Parathyroid adenoma (tissue), 2 donors: ENCODE measurements around the gene PLA2G4A.

Experiments used
- H2AFZ ChIP-seq: fragments of 300-600 bp; sonication (generic); one replicate; pipeline ENCODE4 v1.7.0; 2017; ENCODE audit warnings: antibody characterized with exemption, mild to moderate bottlenecking
- H3K27ac ChIP-seq: fragments of 300-600 bp; sonication (generic); one replicate; pipeline ENCODE4 v1.7.0; 2017
- H3K27me3 ChIP-seq: fragments of 300-600 bp; sonication (generic); one replicate; pipeline ENCODE4 v1.7.0; 2017; ENCODE audit warnings: low read length; ENCODE audit not compliant: control insufficient read depth, insufficient read depth
- H3K36me3 ChIP-seq: fragments of 300-600 bp; sonication (generic); one replicate; pipeline ENCODE4 v1.7.0; 2017; ENCODE audit warnings: low read length; ENCODE audit not compliant: control insufficient read depth, insufficient read depth
- H3K4me1 ChIP-seq: fragments of 300-600 bp; sonication (generic); one replicate; pipeline ENCODE4 v1.7.0; 2017; ENCODE audit warnings: control low read depth
- H3K4me2 ChIP-seq: fragments of 300-600 bp; sonication (generic); one replicate; pipeline ENCODE4 v1.7.0; 2017; ENCODE audit warnings: low read length
- H3K4me3 ChIP-seq: fragments of 300-600 bp; sonication (generic); one replicate; pipeline ENCODE4 v1.7.0; 2017; ENCODE audit warnings: low read depth, low read length
- H3K79me2 ChIP-seq: fragments of 300-600 bp; sonication (generic); one replicate; pipeline ENCODE4 v1.7.0; 2017; ENCODE audit warnings: control low read depth
- H3K9ac ChIP-seq: fragments of 300-600 bp; sonication (generic); one replicate; pipeline ENCODE4 v1.7.0; 2017; ENCODE audit warnings: mild to moderate bottlenecking
- H3K9me3 ChIP-seq: fragments of 300-600 bp; sonication (generic); one replicate; pipeline ENCODE4 v1.7.0; 2017; ENCODE audit warnings: low read length; ENCODE audit not compliant: control insufficient read depth
- CTCF ChIP-seq: fragments of 300-600 bp; sonication (generic); IDR thresholded peaks from one replicate; pipeline ENCODE4 v1.7.0; 2017; ENCODE audit warnings: antibody characterized with exemption, mild to moderate bottlenecking
- donor health status: primary hyperparathyroidism.

Gene PLA2G4A

DNA sequence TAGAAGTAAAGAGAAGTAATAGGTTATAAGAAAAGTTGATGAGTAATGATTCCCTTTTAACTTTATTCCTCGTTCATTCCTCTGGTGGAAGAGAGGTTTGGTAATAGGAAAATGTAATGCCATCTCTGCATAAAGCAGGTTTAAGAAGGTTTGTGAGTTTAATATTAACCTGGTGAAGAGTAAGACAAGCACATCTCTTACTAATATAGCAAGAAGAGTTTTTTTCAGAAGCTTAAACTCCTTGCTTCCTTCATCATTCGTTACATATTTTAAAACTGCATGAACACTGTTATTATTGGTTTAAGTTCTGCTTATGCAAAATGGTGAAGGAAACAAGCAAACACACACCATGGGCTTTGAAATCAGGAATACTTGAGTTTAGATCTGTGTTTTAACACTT lies 9.2 kb upstream of the PLA2G4A start:
- Histone ChIP-seq H2AFZ (no peak overlapping the region), H3K4me3 (no peak overlapping the region), H3K27me3 (no peaks in the 10 kb centered on the region), H3K79me2 (peaks cover 2% of the 10 kb centered on the region), H3K36me3 (no peaks in the 10 kb centered on the region), H3K27ac (no peak overlapping the region), H3K9ac (no peak overlapping the region), H3K4me2 (no peak overlapping the region), H3K9me3 (no peaks in the 10 kb centered on the region), H3K4me1 (no peaks in the 10 kb centered on the region)
- TF ChIP-seq CTCF, result no peak

DNA sequence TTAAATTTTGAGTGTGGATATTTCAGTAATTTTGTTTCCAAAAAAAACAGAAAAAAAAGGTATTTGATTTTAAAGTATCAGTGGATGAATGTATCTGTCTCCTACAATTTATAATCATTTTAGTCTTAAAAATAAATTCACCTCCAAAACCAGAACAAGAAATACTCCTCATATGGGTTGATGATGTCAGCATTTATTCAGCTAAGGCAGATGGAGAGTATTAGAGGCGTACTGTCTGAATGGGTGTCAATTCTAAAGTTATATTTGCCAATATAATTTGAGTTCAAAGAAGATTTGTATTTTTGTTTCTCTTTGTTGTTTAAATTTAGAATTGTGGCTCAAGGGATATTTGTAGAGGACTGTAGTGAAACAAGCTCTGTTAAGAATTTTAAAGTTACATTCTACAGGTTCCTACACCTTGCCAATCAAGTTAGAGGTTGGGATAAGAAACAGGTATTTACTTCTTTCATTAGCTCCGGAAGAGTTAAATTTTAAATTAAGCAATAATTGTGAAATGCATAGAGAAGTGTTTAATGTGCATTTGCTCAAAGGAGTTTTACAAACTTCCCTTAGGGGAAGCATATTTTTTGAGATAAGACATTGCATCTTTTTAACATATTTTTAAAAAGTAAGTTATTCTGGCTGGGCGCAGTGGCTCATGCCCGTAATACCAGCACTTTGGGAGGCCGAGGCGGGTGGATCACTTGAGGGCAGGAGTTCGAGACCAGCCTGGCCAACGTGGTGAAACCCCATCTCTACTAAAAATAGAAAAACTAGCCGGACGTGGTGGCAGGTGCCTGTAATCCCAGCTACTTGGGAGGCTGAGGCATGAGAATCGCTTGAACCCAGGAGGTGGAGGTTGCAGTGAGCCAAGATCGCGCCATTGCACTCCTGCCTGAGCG lies 1.2 kb downstream of the PLA2G4A start:
- peak overlapping the region; percentile 58 for H3K4me3 ChIP-seq
- H3K79me2 ChIP-seq, result peaks cover 2% of the 10 kb centered on the region
- no peaks in the 10 kb centered on the region for H3K36me3 ChIP-seq
- no peak overlapping the region for H2AFZ ChIP-seq
- no peak for TF ChIP-seq CTCF
- H3K4me2 ChIP-seq, result peak overlapping the region; percentile 62
- peak overlapping the region; percentile 52 for H3K27ac ChIP-seq
- no peaks in the 10 kb centered on the region for H3K9me3 ChIP-seq
- H3K9ac ChIP-seq, result no peak overlapping the region
- no peaks in the 10 kb centered on the region for H3K27me3 ChIP-seq
- H3K4me1 ChIP-seq, result no peaks in the 10 kb centered on the region

GRCh38 chr1:186831168-186831567 lies 2.4 kb downstream of the PLA2G4A start:
- Histone ChIP-seq H3K27me3 (no peaks in the 10 kb centered on the region), H3K4me2 (peak overlapping the region; percentile 4), H3K36me3 (no peaks in the 10 kb centered on the region), H3K4me1 (no peaks in the 10 kb centered on the region), H3K9me3 (no peaks in the 10 kb centered on the region), H2AFZ (no peak overlapping the region), H3K27ac (no peak overlapping the region), H3K9ac (no peak overlapping the region), H3K4me3 (no peak overlapping the region), H3K79me2 (peaks cover 2% of the 10 kb centered on the region)
- TF ChIP-seq CTCF, result no peak

DNA sequence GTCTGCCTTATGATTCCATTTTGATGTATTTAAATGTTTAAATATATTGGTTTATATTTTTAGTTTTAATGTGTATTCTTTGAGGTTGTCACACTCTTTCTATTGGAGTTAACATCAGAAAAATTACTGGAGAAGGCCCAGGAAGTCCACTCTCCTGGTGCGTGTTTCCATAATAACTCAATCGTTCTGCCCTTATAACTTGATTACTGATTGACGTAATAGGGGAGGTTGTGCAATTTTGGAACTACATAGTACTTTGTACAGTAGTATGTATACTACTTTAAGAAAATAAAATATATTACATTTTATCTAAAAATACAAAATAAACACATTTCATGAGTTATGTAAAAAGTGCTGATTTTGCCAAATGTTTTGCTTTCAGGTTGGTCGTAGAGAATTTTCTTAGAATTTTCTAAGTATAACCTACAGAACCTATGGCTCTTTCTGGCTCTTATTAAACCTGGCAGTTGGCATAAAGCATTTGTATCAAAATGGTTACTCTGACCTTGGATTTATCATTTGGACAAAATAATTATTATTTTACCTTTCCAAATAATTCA lies 5.7 kb downstream of the PLA2G4A start:
- H3K79me2 ChIP-seq, result peaks cover 11% of the 10 kb centered on the region
- peaks cover 2% of the 10 kb centered on the region for H3K4me1 ChIP-seq
- no peak overlapping the region for H3K4me2 ChIP-seq
- H3K9ac ChIP-seq, result no peak overlapping the region
- H3K36me3 ChIP-seq, result no peaks in the 10 kb centered on the region
- H2AFZ ChIP-seq, result no peak overlapping the region
- no peak for TF ChIP-seq CTCF
- H3K4me3 ChIP-seq, result no peak overlapping the region
- H3K9me3 ChIP-seq, result no peaks in the 10 kb centered on the region
- H3K27me3 ChIP-seq, result no peaks in the 10 kb centered on the region
- H3K27ac ChIP-seq, result no peak overlapping the region
